GM19035 (cell line): ENCODE data around the gene MMP7.

ENCODE experiments used
- ATAC-seq: cut with Tn5 transposase; IDR thresholded peaks from one replicate; pipeline ENCODE4 v1.9.1; 2021; ENCODE audit not compliant: unreplicated experiment

Gene MMP7

DNA sequence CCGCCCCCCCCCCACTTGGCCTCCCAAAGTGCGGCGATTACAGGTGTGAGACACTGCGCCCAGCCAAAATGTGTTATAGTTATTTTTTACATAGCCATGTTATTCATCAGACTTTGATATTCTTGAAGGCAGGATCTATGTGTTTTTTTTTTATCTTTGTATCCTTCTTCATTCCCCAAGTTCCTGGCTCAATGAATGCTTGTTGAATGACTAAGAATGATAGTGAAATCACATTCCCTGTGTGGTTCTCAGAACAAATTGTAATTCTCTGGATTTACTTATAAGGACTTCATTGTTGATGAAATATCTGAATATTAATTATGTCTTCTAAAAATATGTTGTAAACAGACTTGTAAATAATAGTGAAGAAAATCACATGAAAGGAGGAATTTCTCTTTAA lies 33.5 kb downstream of the MMP7 start:
- no peak for ATAC-seq

DNA sequence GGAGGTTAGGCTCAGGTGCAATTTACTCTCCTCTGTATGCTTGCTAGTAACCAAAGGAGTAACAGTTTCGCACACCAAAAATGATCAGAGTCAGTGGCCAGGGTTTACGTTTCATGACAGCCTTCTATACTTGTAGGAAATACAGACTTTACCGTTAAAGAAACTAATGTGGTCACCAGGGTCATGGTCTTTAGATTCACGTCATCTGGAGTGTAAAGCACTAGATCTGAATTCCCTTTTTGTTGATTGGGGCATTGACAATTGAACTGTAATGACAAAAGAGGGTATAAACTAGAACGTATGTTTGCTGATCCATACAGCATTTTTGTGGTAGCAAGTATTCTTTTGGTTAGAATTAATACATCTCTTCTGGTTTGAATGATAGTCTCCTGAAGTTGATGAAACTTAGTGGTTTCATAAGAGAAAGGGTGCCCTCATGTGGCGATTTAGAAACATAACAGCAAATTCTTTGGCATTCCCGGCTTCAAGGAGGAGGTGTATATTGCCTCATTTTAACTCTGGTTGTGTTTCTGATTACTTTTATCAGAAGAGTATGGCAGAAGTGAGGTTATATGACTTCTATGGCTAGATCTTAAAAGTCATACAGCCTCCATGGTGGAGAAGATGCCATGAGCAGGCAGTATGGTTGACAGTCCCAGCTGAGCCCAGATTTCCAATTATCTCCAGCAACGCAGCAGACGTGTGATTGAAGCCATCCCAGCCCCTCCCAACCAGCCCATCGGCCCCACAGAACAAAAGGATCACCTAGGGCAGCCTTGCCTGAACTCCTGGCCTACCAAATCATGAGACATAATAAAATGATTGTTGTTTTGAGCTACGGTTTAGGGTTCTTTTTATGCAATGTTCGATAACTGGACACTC lies 35.1 kb downstream of the MMP7 start:
- peak; percentile 90 for ATAC-seq

DNA sequence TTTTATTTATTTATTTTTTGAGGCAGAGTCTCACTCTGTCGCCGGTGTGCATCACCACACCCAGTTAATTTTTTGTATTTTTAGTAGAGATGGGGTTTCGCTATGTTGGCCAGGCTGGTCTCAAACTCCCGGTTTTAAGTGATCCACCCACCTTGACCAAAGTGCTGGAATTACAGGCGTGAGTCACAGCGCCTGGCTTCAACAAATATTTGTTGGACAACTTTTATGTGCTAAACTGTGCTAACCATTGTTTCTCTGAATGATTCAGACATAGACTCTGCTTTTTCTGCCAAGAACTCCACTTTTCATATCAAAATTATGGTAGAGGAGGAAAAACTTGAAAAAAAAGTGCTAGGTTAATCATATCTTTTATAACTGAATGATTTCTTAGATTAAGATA lies 36.3 kb downstream of the MMP7 start:
- ATAC-seq: no peak

DNA sequence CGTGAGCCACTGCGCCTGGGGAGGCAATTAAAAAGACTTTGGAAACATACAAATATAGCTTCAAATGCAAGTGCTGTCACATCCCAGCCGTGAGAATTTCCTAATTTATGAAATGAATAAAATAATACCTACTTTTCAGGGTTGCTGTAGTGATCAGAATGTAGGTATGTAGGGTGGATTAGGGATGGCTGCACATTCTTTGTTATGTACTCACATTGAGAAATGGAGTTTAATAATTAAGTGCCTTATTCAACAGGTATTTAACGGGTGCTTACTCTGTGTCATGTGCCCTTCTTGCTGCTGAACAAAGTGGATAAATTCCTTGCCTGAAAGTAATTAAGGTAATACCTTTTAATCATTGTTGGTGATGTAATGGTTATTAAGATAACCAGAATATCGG lies 37.0 kb downstream of the MMP7 start:
- no peak for ATAC-seq

DNA sequence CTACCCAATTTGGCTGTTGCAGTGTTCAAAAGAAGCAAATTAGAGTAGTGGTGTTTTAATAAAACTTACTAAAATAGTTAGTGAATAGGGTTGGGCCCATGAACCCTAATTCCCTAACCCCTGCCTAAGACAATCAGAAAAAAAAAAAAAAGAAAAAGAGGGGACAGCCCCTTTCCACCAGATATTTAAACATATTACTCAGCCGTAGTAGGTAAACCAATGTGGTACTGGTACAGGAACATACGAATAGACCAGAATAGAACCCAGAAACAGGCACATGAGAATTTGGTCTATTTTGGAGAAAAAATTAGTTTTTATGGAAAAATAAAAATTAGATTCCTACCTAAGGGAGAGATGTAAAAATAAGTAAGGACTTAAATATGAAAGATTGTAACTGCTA lies 38.6 kb downstream of the MMP7 start:
- ATAC-seq: no peak

DNA sequence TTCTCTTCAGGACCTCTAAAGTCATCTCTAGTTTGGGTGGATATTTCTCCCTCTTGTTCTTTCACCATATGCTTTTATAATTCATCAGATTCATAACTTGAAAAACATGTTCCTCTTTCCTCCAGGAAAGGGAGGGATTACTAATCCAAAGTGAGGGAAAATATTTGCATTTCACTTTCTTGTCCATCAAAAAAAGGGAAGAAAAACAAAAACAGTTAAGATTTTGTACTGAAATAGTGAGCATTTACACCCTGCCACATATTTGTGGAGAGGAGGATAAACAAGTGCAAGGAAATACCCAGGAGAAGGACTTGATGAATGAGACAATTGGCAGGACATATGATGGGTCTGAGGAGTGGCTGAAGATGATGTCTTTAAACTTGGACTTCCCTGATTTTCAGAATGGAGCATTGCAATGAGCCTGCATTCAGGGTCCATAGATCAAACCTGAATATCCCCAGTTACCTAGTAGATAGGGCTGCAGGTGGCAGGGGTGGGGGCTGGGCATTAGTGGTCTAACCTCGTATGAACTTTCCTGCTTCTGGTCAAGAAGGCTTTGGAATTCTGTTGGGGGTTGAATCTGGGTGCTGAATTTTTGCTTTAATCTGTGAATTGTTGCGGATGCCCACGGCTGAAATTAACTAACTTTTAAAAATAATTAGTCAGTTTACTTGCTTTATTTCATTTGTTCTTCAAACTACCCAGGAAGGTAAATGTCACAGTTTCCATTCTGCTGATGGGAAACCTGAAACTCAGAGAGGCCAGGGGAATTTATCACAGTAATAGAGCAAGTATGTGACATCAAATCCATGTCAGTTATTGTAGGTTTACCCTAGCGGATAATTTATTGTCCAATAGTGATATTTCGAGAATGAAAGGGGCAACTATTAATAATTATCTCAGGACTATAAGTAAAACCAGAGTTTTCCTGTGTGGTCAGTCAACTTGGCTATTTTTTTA lies 41.1 kb downstream of the MMP7 start:
- no peak for ATAC-seq

DNA sequence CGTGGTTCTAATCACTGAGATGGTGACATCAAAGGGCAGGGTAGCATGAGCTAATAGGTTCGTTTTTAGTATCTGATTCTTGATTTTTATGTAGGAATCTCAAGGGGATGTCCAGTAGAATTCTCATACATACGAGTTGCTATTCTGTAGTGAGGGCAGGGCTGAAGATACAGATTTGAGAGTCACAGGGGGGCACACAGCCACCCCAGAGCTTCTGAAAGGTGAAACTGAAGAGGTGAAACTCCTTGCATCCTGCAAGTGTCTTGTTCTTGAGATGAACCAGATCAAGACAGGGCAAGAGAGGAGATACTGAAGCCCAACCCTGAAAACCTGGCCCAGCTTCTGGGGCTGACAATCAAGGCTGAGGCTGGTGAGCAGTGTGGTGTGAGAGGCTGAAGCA lies 42.3 kb downstream of the MMP7 start:
- peak; percentile 85 for ATAC-seq

DNA sequence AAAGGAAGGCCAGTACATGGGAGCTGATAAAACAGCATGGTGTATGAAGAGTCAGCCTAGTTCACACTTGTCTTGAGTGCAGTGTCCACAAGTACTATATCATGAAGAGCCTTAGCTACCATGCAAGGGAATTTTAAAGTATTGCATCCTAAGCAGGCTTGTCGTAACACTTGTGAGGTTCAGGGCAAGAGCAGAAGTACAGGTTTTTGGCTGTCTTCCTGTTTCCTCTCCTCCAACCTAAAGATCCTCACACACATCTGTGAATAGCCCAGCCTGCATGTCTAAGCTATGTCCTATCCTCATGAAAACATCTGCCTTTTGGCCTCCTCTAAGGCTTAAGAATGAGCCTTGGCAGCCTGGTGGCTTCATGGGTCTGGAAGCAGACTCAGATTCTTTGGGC lies 43.3 kb downstream of the MMP7 start:
- ATAC-seq: no peak

DNA sequence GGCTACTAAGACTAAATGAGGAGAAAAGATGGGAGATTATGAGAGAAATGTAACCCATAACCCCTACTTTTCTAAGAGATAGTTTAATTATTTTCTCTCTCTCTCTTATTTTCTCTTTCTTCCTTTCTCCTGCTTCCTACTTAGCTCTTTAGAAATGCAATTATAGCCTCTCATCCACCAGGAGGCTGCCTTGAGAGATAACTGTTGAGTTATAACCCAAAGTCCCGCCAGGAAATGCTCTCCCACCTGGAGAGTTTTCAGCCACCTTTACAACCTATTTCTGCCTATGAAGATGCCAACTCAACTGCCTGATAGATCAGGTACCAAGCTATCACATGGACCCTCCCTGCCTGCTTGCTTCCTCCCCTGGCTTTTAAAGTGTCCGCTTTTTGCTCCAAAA lies 44.0 kb downstream of the MMP7 start:
- no peak for ATAC-seq

DNA sequence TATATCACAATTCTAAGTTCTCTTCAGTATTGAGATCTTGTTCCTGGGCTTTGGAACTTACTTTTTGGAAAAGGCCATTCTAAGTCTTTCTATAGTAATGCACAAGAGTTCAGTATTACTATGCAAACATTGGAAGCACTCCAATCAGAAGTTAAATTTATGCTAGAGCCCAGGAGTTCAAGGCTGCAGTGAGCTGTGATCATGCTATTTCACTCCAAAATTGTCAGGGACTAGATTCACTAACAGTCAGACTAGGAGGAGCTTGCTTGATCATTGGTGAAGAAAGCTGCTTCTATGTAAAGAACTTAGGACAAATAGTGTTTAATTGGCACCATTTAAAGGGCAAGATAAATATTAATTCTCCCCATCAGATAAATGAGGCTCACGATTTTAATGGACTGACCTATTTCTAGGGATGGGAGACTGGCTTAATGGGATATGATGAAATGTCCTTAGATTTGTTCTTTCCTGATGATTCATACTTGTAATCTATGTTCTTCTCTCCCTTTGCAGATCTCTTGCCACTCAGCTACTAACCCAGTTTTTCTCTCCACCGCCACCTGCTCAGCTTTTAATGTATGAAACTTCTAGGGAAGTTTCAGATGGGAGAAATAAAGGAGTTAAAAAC lies 45.3 kb downstream of the MMP7 start:
- no peak for ATAC-seq

DNA sequence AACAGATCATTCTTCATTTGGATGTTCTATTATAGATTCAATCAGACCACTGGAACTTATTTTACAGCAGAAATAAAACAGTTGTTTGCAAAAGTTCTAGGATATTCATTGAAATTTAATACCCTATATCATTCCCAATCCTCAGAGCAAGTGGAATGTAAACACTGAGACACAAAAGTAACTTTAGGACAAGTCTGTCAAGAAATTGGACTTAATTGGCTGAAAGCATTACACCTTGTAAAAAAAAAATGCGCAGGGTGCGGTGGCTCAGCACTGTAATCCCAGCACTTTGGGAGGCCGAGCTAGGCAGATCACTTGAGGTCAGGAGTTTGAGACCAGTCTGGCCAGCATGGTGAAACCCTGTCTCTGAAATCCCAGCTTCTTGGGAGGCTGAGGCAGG lies 48.1 kb downstream of the MMP7 start:
- ATAC-seq: no peak

DNA sequence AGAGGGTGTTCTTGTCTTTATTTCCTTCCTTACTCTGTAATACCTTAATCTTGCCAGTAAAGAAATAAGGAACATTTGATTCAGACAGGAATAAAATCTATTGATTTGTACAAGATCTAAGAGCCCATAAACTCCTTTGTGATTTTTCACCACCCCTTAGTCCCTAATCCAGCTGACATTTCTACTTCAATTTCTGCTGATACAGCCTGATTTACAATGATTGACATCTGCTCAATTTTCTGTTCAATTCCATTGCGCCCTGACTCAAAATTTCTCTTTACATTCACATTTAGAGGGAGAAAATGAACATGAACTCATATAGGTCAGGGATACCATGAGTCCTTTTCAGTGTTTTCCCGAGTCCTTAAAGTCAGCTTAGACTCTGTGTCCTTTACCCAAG lies 50.8 kb downstream of the MMP7 start:
- no peak for ATAC-seq

DNA sequence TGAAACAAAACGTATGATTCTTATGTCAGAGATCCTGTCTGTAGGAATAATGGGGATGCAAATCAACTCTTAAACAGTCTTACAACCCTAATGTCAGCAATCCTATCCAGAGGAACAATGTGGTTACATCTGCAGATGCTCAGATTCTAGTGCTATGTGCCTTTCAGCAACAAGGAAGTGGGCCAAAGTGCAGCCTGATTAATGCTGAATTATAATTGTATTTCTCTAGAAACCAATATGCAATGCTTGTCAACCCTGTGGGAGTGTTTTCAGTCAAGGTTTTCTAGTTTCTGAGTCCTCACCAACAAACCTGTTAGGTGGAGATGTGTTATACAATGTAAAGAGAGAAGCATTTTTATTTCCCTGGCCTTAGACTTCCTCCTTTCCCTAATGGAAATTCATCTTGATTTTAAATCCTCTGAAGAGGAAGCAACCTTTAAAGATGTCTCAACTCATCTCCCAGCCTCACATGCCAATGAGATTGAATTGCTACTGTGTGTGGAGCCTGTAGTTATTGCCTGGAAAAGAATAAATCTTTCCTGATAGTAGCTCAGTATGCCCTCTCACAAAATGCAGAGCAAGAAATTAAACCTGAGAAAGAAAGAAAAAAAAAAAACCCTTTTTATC lies 51.8 kb downstream of the MMP7 start:
- no peak for ATAC-seq

DNA sequence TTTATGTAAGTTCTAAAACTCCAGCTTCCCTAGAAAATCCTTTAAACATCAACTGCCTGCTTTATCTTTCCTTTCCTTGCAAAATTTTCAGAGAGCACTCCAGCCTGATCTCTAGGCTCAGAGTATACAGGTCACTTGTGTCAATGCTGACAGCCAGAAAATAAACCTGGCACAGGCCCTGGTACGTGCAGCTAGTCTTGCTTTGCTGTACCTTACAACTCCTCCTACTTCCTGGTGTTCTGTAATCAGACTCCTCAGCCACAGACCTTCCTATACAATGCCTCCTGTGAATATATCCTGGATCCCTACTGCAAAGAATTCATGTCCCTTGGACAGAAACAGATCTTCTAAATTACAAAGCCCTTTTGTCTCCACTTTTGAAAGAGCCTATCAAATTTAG lies 53.7 kb downstream of the MMP7 start:
- ATAC-seq: no peak

DNA sequence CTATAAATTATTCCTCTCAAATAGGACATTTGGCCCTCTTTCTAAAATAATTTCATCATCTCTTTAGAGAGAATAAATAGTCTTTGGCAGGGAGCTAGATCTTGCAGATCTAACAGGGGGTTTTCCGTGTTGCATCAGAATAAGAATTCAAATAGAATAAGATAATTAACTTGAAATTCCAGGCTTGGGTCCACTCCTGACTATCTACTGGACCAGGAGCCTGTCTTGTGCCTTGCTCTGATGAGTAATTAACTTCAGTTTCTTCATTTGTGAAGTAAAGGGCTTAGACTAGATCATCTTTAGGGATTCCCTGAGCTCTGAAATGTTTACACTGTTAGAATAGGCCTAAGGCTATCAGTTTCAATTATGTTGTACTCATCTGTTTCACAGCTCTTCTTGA lies 54.5 kb downstream of the MMP7 start:
- no peak for ATAC-seq

DNA sequence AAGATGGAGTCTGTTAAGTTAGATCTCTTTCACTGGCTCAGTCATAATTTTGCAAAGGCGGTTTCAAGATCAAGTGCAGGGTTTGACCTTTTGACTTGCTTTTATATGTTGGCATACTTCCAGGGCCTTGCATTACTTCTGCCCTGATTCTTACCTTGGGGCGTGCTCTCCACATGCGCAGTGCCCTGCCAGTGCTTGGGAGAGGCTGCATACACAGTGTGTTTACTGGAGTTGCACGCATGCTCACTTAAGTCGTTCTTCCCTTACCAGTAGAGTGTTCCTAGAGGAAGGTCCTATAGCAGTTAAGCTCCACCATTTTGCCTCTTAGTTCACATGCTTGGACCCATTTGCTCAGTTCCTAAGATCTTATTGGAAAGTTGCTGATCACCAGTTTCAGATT lies 57.0 kb downstream of the MMP7 start:
- no peak for ATAC-seq

DNA sequence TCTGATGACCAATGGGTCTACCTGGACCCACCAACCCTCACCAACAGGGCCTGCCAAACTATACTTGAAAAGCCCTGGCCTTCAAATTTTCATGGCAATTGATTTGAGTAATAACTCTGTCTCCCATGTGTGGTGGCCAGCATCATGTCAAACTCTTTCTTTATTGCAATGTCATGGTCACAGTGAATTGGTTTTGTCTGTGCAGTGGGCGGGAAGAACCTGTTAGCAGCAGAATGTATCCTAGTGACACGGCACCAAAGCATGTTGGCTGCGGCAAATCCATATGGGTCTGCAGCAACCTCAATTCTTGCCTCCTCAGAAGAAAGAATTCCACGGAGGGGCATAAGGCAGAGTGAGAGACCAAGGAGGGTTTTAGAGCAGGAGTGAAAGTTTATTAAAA lies 58.4 kb downstream of the MMP7 start:
- no peak for ATAC-seq

DNA sequence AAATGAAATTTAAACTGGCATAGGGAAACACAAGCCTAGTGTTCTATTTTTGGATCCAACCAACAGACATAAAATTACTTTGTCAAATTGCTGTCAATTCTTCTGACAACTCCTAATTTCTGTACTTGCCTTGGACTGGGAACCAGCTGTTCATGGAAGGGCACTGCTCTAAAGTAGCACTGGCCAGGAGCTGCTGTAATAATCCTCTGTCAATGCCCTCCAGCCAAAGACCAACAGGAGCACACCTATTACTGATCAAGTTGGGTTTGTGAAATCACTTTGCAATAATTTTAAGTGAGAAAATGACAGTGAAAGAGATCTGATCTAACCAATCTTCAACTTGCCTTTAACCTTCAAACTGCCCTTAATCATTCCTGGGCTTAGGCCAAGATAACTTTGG lies 59.1 kb downstream of the MMP7 start:
- ATAC-seq: no peak
